HG02970 (cell line): ENCODE data around the gene SNUPN.
A peak's percentile ranks its signal among the peaks of the same experiment; 100 is the strongest.

Experiments
- ATAC-seq: cut with Tn5 transposase; IDR thresholded peaks from one replicate; pipeline ENCODE4 v1.9.1; 2021; ENCODE audit warnings: mild to moderate bottlenecking, moderate library complexity, moderate number of reproducible peaks; ENCODE audit not compliant: unreplicated experiment, low FRiP score

The SNUPN gene

DNA sequence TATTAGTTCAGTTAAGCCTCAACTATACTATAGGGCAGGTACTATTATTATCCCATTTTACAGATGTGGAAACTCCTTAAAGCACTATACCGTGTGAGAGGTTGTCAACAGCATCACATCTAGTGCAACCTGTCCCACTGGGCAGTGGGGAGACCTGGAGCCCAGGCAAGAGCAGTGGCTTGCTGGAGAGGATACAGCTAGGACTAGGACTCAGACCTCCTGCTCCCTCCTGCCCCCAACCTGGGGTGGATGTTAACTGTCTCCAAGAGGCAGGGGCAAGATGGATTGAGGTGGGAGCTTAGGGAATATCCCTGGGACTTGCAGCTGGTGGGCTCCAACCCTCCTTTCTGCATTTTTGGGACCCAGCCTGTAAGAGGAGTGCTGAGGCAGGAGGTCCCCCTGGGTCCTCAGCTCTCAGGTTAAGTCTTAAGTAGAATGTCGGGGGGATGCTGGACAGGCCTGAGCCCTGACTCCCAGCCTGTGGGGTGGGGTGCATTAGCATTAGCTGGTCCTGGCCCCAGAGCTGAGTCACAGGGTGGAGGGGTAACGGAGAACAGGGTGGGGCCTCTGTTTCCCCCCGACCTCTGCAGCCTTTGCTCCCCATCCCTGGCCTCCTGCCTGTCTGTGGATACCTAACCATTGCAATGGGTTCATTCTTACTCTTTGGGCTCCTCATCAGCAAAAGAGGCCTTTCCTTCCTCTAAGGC lies 28.8 kb upstream of the SNUPN start:
- ATAC-seq: no peak

GRCh38 chr15:75653347-75653913 lies 27.9 kb upstream of the SNUPN start:
- no peak for ATAC-seq

DNA sequence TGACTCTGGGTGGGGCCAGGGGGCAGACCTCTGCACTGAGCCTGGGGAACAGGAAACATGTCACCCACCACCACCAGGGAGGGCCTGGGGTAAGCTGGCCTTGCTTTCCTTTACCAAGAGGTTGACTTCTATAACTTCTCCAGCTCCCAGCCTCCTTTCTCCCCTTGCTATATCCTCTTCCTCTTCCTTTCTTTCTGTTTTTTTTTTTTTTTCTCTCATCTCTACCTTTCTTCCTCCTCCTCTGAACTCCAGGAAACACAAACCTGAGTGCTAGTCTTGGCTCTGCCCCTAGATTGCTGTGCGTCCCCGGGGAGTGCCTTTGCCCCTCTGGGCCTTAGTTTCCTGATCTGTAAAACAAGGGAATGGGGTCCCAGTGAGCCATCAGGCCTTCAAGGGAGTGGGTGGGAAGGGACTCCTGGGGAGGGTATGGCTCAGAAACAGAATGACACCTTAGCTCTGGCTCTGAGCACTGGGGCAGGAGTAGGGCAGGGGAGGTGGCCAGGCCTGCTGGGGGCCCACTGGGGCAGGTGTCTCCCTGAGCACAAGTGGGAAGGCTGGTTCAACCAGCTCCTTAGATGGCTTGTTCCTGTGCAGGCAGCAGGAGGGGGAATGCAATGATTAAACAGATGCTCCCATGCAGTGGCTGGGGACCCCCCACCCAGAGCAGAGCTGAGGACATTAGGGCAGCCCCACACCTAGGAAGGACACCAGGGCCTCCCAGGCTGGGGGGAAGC lies 26.5 kb upstream of the SNUPN start:
- no peak for ATAC-seq

GRCh38 chr15:75650908-75651809 lies 25.6 kb upstream of the SNUPN start:
- no peak for ATAC-seq

GRCh38 chr15:75649848-75650247 lies 24.3 kb upstream of the SNUPN start:
- no peak for ATAC-seq

GRCh38 chr15:75649045-75649761 lies 23.7 kb upstream of the SNUPN start:
- no peak for ATAC-seq

DNA sequence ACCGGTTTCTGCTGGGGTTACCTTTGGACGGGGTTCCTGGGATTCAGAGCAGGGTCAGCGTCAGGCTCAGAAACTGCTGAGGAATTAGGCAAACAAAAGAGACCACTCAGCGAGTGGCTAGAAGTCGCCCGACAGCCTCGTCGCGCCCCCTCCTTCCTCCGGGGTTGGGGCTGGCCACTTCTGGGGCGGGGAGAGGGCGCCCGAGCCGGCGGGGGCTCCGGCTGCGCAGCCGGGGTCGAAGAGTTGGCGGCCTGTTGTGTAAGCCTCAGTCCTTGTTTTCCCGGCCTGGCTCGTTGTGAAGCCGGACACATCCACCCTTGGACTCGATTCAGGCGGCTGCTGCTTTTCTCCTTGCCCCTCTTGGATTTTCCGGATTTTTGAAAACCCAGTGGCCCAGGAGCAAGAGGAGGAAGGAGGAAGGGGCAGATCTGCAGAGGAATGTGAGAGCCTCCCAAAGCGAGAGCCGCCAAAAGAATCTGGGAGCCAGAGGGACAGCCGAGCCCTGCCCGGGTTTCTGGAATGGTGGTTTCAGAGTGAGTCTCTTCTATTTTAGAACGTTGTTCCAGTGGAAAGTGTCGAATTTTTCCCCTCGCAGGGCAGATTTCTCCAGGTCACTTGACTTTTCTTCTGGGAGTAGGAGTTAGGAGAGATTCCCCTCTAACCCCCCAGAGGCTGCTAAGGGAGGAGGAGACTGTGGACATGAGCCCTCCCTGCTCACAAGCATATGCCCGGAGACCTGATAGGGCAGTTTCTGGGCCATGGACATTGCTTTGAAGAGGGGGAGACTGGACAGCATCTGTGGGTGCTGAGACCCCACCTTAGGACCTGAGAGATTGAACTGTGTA lies 22.9 kb upstream of the SNUPN start:
- ATAC-seq: no peak

DNA sequence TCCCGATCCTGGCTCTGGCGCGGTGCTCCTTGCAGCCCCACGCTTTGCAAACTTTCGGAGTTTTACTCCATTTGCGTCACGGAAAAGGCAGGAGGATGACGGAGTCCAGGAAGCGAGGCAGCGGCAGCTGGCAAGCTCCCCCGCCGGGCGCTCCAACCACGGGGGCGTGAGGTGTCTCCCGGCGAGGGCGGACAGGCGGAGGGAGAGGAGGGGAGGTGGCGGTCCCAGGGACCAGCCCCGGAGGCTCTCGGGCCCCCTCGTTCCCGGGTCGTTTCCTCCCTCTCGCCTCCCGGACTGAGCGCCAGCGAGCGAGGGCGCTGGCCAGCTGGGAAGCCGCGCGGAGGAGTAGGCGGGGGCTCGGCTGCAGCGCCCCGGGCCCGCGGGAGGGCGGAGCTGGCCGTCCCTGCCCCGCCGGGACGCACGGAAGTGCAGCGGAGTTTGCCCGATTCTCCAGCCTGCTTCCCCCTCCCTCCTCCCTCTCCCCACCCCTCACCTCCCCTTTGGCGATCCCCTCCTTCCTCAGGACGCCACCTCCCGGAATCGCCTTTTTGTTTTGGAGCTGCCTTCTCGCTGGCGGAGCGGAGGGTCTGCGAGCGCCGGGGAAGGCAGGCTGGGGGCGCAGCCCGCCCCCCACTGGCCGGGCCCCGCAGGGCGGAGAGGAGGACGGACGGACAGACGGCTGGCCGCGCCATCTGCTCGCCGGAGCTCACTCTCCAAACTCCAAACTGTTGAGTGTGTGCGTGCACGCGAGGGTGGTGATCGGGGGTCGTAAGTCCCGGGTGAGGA lies 22.0 kb upstream of the SNUPN start, which contains the start of gene SNX33:
TSS of gene SNX33 (plus strand) at position 543 of the 786 bp plus-strand sequence. CDS start 1,191 bp downstream, outside the sequence.
- no peak for ATAC-seq

GRCh38 chr15:75646944-75647364 lies 21.4 kb upstream of the SNUPN start:
- ATAC-seq: no peak

GRCh38 chr15:75646112-75646943 lies 20.8 kb upstream of the SNUPN start:
- ATAC-seq: no peak

DNA sequence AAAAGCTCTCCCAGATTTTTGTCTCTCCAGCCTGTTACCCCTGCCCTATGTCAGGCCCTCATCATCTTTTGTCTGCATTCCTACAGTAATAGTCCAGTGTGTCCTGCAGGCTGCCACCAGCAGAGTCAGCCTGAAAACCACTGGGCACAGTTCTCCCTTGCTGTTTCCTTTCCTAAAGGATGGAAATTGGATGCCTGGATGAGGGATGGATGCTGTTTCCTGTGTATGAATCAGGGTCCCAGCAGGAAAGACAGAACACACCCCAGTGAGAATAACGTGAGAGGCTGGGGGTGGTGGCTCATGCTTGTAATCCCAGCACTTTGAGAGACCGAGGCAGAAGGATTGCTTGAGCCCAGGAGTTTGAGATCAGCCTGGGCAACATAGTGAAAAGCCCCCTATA lies 18.9 kb upstream of the SNUPN start:
- ATAC-seq: no peak

DNA sequence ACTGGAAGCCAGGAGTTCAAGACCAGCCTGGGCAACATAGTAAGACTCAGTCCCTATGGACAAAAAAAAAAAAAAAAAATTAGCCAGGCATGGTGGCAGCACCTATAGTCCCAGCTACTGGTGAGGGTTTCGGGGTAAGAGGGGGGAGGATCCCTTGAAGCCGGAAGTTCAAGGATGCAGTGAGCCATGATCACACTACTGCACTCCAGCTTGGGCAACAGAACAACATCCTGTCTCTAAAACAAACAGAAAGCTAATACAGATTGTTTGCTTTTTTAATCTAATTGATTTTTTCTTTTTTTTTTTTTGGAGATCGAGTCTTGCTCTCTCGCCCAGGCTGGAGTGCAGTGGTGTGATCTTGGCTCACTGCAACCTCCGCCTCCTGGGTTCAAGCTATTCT lies 16.1 kb upstream of the SNUPN start:
- no peak for ATAC-seq

DNA sequence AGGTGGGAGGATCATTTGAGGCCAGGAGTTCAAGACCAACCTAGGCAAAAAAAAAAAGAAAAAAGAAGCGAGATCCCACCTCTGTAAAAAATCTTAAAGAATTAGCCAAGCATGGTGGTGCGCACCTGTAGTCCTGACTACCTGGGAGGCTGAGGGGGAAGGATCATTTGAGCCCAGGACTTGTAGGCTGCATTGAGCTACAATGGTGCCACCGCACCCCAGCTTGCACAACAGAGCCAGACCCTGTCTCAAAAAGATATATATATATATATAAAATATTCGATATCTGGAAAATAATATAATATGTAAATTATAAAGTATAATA lies 15.6 kb upstream of the SNUPN start:
- ATAC-seq: no peak

DNA sequence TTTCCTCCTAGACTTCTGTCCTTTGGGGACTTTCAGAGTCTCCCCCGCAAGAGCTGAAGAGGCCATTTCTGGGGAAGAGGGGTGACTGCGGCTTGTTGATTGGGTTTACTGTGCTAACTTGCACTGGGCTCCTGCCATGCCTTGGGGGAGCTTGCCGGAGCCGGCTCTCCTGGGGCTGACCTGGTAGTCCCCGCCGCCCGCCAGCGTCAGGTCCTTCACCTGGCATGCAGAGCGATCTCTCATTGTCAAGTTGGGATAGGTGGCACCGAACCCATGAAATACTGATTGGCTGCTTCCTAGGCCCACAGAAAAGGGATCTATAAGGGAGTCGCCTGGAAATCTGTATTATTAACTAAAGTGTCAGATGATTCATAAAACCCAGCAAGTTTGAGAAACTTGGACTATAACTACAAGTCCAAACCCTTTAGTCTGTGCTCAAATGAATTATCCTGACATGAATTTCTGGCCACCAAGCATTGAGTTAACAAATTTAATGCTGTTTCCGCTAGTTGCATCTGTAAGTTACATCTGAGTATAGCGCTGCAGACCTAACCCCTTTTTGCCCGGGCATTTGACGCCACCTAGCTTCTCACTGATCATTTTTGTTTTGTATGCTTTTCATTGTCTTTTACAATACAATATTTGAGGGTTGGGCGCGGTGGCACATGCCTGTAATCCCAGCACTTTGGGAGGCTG lies 15.1 kb upstream of the SNUPN start:
- ATAC-seq: peak; percentile 17

- peak; percentile 91 for ATAC-seq
Measured at GRCh38 chr15:75639709-75640482, 14.4 kb upstream of the SNUPN start, which contains the start of gene IMP3. IMP3 (minus strand) TSS chr15:75640224; CDS start chr15:75640168, 56 bp downstream.

- ATAC-seq: no peak
Measured at GRCh38 chr15:75639191-75639708, 13.7 kb upstream of the SNUPN start.
